Stimulated activated CD4-positive, alpha-beta T cell treated with anti-CD3 and anti-CD28 coated beads, Interleukin-15, amount 100 ng/mL, for 1 hour (primary cell): ENCODE measurements around the gene ARHGEF33.

Source experiments
- DNase-seq, 2 donors: peaks; one replicate each; pipeline ENCODE4 v3.0.0-alpha.2; 2020; ENCODE audit warnings: low read depth in 1 of 2, low spot score in 1 of 2

The ARHGEF33 gene

DNA sequence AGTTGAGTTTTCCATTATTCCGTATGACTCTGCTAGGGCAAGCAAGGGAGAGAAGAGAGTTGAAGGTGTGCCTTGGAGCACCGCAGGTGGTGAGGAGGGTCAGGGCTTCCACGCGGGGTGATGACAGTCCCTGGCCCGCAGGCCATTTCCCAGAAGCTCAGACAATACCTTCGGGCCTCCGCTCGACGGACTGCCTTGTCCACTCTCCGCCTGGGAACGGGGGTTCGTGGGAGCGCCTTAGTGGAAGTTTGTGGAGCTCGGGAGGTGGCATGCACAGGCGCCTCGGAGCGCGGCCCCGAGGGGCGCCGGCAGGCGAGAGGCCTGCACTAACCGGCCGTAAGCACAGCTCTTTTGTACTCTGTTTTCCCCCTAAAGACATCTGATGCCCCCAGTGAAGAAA lies 69.8 kb downstream of the ARHGEF33 start:
- DNase-seq = no peak

DNA sequence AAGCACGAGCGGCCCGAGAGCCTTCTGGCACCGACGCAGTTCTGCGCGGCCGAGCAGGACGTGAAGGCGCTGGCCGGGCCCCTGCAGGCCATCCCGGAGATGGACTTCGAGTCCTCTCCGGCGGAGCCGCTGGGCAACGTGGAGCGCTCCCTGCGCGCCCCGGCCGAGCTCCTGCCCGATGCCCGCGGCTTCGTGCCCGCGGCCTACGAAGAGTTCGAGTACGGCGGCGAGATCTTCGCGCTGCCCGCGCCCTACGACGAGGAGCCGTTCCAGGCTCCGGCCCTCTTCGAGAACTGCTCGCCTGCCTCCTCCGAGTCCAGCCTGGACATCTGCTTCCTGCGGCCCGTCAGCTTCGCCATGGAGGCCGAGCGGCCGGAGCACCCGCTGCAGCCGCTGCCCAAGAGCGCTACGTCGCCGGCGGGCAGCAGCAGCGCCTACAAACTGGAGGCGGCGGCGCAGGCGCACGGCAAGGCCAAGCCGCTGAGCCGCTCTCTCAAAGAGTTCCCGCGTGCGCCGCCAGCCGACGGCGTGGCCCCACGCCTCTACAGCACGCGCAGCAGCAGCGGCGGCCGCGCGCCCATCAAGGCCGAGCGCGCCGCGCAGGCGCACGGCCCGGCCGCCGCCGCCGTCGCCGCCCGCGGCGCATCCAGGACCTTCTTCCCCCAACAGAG lies 70.4 kb downstream of the ARHGEF33 start:
- peak; percentile 11 to 55 for DNase-seq

DNA sequence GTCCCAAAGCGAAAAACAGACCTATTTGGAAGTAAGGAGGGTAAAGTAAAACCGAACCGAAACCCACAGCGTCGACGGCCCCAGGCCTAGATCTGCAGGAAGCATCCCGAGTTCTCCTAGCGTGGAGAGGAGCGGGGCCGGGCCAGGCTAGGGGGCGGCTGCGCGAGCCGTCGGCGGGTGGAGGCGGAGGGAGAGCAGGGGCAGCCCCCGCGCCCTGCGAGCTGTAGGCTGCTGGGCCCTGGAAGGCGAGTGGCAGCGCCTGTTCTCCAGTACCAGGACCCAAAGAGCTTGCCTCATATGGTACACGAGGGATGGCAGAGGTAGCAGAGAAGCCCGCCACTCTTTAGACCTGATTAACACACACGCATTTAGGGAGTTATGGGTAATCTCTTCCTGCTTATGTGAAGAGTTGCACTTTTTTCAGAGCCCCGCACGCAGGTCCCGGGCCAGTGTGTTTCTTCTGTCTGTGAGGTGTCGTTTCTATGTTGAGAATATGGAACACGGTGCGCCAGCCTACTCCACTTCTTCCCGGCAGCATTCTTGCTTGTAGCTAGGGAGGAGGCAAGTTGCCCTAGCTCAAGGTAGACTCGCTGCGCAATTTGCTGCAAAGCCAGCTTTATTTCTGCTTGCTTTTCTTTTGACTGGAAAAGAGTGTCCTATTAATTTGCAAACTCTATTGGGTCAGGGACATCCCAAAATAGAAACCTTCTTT lies 71.1 kb downstream of the ARHGEF33 start:
- DNase-seq = no peak

DNA sequence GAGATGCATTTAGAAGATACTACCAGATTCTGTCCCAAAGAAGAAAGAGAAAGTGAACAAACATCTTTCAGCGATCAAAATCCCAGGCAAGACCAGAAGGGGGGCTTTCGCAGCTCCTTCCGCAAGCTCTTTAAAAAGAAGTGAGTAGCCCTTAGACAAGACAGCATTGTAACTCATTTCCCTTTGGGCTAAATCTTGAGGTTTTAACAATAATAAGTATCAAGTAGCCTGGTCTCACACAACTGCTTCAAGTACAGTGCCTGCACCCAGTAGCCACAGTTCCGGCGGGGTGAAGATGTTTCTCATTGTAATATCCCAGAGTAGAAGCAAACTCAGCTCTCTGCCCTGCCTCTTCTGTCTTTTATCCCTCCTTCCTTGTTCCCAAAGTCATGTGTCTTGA lies 76.3 kb downstream of the ARHGEF33 start:
- DNase-seq = no peak

DNA sequence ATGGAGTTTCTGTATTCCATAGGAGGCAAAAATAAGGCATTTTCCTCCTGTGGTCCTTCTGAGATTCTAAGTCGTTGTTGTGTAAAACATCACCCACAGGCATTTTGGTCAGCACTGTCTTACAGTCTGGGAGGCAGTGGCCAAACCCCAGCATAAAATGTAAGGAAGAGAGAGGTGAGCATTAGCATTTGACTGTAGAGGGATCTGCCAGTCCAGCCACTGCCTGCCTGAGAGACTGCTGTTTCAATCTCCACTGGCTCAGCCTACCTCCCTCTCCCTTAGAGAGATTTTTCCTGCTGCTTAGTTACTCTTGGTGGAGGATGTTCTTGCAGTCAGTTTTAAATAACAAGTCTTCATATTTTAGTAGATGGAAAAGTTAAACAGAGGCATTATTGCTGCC lies 77.0 kb downstream of the ARHGEF33 start:
- no peak for DNase-seq

DNA sequence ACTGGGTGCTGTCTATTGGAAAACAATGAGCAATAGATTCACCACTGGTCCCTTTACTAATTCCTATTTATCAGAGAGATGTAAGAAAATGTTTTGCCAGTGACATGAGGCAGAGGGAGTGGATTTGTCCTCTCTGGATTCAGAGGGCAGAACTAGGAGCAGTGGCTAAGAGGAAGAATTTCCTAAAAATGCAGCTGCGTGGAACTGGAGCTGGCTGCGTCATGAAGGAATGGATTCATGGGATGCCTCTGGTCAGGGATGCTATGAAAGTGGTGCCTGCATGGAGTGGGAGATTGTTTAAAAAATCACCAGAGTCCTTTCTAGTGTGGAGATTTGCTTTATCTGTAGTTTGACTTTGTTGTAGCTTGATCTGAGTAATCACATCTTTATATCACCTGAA lies 78.3 kb downstream of the ARHGEF33 start:
- DNase-seq = no peak

DNA sequence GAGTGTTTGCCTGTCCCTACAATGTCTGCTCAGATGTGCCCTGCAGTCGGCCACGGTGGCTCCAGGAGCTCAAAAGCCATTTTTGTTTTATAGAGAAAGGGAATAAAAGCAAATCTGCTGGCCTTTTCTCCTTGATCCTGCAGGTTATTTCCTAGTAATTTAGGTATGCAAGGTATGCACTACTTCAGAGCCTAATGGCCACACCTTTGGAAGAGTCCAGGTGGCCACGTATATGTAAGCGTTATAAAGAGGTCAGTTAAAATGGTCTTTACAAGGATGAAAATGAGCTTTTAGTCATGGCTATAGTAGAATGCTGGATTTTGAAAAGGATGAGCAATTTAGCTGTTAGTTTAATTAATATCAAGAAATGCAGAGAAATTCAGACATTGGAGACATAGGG lies 81.7 kb downstream of the ARHGEF33 start:
- DNase-seq = no peak

DNA sequence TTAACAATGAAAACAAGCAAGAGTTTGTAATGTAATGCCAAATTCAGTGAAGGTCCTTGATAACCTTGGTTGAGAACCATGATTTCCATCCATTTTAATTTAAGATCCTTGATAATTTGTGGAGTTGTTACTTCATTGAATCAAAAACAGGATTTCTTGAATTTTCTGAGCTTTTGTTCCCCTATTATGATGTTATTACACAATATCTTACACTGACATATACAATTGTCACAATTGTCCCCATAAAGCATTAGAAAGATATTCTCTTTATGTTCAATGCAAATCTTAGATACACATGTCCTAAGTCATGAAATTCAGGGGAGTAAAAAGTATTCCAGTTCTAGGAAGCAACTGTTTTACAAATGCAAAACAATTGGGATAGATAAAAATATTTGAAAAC lies 83.6 kb downstream of the ARHGEF33 start:
- DNase-seq = no peak

DNA sequence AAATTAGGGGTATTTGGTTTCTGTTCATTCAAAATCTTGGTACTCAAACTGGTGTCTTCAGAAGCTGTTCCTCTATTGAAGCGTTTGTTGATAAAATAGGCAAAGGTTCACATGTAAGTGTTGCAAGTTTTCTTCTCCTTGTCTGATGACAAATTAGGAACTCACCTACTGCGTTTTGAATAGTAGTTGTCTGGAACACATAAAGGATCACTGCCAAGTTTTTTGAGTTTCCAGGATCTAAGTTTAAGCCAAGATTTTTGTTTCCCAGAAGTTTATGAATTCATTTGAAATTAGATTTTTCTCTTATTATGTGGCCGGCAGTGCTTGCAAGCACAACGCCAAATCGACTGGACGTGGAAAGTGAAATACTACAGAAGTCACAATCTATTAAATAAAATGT lies 85.4 kb downstream of the ARHGEF33 start:
- DNase-seq = no peak

DNA sequence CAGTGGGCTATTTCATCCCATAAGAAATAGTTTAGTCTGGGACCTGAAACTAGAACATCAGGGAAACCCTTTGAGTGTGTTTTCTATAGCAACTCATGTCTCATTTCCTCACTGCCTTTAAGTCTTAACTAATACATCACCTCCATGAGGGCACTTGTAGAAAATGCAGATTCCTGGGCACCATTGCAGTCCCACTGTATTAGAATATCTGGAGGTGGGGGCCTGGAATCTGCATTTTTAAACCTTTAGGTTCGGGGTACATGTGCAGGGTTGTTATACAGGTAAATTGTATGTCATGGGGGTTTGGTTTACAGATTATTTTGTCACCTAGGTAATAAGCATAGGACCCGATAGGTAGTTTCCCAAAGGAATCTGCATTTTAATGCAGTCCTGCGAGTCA lies 87.4 kb downstream of the ARHGEF33 start:
- no peak for DNase-seq

DNA sequence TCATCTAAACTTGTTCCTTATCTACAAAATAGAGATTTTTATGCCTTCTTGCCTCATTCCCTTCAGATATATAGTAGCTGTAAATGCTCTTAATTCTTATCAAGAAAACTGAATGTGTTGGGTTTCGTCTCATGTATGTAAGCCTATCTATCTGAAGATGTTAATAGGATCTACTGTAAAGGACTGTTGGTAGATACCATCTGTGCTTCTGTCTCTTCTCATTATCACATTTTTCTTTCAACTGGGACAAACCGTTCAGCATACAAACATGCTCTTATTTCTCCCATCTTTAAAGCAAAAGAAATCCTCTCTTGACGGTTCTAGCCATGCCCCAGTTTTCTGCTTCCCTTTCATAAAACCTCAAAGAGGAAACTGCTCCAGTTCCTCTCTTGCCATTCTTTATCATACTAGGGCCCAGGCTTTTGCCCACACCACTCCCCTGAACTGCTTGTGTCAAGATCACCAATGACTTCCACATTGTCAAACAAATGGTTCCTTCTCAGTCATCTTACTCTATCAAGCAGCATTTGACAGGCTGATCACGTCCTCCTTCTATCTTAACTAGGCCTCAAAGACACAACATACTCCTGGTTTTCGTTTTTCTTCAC lies 88.7 kb downstream of the ARHGEF33 start:
- DNase-seq = no peak

DNA sequence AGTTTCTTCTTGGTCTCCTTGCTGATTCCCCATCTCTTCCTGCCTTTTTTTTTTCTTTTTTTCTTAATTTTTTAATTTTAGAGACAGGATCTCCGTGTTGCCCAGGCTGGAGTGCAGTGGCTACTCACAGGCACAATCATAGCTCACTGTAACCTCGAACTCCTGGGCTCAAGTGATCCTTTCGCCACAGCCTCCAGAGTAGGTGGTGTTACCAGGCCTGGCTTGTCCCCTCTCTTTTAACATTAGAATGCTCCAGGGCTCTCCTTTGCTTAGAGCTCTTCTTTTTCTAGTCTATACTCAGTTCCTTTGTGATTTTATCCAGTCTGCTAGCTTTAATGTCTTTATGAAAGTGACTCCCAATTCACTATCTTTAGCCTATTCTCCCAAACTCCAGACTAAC lies 89.2 kb downstream of the ARHGEF33 start:
- no peak for DNase-seq

DNA sequence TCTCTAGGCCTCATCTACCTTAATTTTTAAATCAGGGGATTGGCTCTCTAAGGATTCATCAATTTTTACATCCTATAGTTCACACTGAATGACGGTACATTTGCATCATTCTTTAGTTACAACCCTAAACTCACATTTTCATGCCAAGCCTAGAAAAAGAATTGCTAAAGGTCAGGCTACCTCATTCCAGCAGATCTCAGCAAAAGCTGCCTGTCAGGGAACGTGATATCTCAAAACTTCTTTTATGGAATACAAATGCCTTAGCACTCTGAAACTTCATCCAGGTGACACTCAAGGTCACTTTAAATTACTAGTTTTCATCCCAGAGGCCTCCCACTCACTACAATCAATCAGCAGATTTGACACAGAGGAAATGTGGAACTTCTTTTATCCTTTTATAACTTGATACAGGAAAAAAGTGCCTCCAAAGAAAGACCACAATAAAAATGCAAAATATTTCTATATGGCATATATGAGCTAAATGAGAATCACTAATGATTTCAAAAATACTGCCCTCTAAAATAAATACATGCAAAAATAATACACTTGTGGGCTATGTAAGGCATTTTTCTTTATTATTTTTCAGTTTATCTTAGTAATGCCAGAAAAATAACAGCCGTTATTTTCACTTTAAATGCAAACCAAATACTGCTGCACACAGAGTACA lies 91.5 kb downstream of the ARHGEF33 start:
- no peak for DNase-seq

DNA sequence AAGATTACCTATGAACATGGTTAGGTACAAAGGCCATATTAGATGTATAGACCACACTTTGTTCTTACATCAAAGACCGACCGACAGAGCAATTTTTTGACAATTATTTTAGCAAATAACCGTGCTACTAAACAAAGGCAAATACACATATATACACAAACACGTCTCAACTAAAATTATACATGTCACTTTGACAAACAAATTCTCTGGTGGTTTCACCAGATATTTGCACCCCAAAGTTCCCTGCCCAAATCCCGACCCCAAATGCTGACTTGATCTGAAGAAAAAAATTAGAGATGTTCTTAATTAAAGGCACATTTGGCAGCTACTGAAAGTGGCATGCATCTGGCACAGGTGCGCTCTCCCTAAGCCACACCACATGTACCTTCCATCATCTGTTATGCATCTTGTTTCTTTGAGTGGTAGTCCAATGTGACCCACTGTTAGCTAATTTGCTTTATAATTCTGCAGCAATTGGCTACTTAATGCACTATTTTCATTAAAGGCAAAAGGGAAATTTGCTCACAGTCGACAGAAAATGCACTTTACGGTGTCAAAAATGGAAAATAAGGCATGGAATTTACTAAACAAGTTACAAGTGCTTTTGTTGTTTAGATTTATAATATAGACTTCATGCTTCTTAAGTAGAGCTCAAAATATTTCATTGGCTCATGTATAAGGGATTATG lies 92.1 kb downstream of the ARHGEF33 start:
- DNase-seq = no peak

DNA sequence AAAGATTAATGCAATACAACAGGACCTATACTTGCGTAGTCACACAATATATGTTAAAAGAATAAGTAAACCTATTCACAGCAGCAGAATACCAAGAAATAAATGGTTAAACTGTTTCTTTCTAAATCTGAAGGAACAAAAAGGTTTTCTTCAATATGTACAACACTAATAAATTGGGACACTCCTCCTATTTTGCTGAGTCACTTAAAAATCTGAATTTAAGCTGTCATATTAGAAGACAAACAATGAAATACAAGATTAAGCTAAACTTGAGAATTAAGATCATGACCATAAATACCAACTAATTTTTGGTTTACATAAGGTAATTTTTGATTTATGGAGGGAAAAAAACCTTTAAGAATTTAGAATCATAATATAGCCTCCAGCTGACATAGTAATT lies 92.8 kb downstream of the ARHGEF33 start:
- no peak for DNase-seq

DNA sequence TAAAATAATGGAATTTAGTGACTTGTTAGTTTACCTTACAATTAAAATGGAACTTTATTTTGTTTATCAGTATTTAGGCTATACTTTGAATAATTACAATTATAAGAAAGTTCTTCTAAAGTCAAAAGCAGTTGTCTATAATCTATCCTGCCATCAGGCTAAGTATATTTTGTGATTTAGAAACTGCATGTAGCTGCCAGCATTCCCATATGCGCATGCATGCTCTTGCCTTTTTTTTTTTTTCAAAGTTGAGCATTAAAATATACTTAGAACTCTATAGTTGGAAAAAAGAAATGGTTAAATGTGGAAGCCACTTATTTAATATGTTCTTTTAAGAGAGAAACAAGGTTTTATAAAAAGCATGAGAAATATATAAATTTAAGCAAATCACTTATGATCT lies 99.0 kb downstream of the ARHGEF33 start:
- no peak for DNase-seq

DNA sequence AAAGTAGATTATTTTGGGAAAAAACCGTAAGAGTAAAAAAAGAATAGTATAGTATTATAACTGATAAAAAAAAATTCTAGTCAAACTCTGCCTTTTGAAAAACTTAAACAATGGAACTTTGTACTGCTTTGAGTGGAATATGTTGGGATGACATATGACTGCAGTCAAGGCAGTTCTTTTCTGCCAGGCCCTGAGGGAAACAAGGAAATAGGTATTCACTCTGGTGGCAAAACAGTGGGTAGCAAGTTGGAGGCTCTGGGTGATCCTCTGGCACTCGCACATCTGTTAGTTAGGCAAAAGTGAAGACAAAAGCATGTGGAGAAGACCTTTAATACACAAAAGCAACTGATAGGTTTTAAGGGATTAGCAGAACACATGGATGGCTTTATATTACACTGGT lies 102.2 kb downstream of the ARHGEF33 start:
- DNase-seq = no peak

DNA sequence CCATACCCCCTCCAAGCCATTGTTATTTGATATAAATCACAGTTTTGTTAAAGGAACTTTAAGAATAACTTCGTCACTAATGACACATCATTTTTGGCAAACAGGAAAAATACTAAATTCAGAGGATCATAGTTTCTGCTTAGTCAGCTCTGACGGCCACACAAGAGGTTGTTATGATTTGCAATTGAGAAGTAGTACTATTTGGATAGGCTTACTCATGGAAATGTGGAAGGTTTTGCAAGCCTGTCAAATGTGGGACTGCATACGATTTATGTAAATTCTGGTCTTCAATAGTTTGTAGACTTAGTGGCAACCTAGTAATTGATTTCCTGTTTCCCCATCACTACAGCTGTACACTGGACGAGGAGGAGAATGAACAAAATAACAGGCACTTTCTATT lies 108.1 kb downstream of the ARHGEF33 start:
- DNase-seq = no peak

DNA sequence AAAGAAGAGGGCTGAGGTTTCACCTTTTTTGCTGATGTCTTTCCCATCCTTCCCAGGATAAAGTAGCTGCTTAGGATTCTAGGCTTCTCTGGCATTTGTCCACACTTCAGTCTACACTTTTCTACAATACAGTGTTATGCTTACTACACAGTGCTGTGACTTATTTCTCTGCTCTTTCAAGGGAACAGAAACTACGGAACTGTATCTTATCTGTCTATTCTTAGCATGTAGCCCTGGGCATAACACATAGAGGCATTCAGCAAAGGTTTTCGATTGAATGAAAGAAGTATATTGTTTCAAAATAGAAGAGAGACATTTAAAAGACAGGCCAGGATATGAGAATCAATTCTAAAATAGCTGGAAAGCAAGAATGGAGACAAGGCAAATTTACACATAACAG lies 110.9 kb downstream of the ARHGEF33 start:
- no peak for DNase-seq

DNA sequence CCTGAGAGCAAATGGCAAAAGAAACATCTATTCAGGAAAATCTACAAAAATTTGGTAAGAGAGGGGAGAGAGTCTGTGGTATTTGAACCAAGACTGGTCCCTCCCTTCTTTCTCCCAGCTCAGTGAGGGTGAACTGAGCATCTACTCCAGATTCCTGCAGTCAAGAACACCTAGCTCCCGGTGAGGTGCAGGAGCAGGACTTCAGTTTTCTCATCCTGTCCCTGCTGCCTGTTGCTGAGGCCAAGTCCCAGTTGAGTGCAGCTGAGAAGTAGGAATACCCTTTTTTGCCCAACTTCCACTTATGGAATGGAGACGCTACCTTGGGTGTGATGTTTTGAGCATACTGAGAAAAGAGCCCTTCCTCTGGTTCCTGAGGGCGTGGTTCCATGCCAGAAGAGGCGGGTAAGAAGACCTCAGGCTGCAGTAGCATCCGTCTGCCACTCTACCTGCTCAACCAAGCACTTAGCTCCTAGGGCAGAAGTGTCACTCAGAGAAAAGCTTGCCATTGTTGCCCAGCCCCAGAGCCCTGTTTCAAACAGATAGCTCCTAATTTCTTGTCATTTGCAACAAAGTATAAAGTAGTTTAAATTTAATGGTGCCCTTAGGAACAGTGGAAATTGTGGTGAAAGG lies 118.3 kb downstream of the ARHGEF33 start:
- DNase-seq = no peak

DNA sequence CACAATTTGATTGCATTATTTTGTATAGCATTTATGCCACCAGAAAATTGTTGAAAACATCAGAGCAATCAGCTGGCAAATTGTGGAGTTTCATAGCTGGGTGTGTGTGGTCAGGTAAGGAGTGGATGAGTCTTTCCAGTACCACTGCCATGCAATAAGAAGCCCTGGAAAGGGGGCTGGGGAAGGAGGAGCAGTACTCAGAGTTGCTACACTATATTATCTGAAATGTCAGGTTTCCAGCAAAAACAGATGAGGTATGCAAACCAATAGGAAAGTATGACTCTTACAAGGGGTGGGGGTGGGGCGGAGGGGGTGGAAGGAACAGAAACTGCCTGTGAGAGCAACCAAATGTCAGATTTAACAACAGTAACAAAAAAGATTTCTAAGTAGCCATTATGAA lies 119.0 kb downstream of the ARHGEF33 start:
- no peak for DNase-seq
